SH-SY5Y (cell line): ENCODE data around the gene MAML1.

Source experiments
- GATA2 ChIP-seq: IDR thresholded peaks from 2 replicates; pipeline ENCODE4 v1.6.1; 2011; ENCODE audit warnings: mild to moderate bottlenecking, low read depth, low read length
- GATA3 ChIP-seq: IDR thresholded peaks from 2 replicates; pipeline ENCODE4 v1.6.1; 2011; ENCODE audit warnings: low read depth, mild to moderate bottlenecking, low read length, moderate library complexity

- TF ChIP-seq GATA2, result no peak
- no peak for TF ChIP-seq GATA3
These were observed 36.6 kb downstream of the MAML1 start for GRCh38 chr5:179769271-179769670.
